GM12878 (cell line): ENCODE data around the gene TPSB2.
"Not testable (repeated sequence)": the region's sequence is repeated elsewhere in the genome, so short reads cannot be mapped to it uniquely, and the experiment has no call there.

ENCODE experiments used
- CTCF ChIP-seq, 3 experiments: IDR thresholded peaks in 2 of 3; conservative IDR thresholded peaks in 1 of 3; 2 replicates each; pipeline ENCODE4 v1.5.1; 2011; ENCODE audit warnings: low read depth in 3 of 3, low read length in 3 of 3, mild to moderate bottlenecking in 3 of 3, control low read depth in 2 of 3, moderate library complexity in 2 of 3, inconsistent platforms in 1 of 3, mixed read lengths in 1 of 3; ENCODE audit not compliant: control insufficient read depth in 2 of 3, insufficient read depth in 1 of 3; ENCODE audit errors: extremely low read depth in 1 of 3
- DPF2 ChIP-seq: fragments of 450-650 bp; IDR thresholded peaks from 2 replicates; pipeline ENCODE4 v1.6.1; 2017; ENCODE audit warnings: mild to moderate bottlenecking
- EP300 ChIP-seq, 2 experiments: fragments of 150-350 bp in 1 of 2; IDR thresholded peaks; 2 replicates each; pipeline ENCODE4 v1.6.1; 2011 to 2012; ENCODE audit warnings: low read depth in 2 of 2, low read length in 2 of 2, borderline replicate concordance in 1 of 2, improper control_type of control experiment in 1 of 2, inconsistent platforms in 1 of 2; ENCODE audit not compliant: control insufficient read depth in 1 of 2
- MAX ChIP-seq: IDR thresholded peaks from 2 replicates; pipeline ENCODE4 v1.6.1; 2012; ENCODE audit warnings: low read depth, low read length, improper control_type of control experiment
- NRF1 ChIP-seq: conservative IDR thresholded peaks from 2 replicates; pipeline ENCODE4 v1.6.1; 2011; ENCODE audit warnings: mild to moderate bottlenecking, low read depth, low read length, improper control_type of control experiment
- POLR2A ChIP-seq: IDR thresholded peaks from 2 replicates; pipeline ENCODE4 v1.6.1; 2011; ENCODE audit warnings: low read depth, mild to moderate bottlenecking, low read length
- POLR2AphosphoS5 ChIP-seq: IDR thresholded peaks from 2 replicates; pipeline ENCODE4 v1.6.1; 2011; ENCODE audit warnings: mild to moderate bottlenecking, low read length, inconsistent platforms
- SIN3A ChIP-seq: IDR thresholded peaks from 2 replicates; pipeline ENCODE4 v1.6.1; 2012; ENCODE audit warnings: low read depth, low read length, improper control_type of control experiment
- TCF12 ChIP-seq: IDR thresholded peaks from 2 replicates; pipeline ENCODE4 v1.6.1; 2011; ENCODE audit warnings: low read depth, mild to moderate bottlenecking, low read length
- YY1 ChIP-seq: IDR thresholded peaks from 2 replicates; pipeline ENCODE4 v1.6.1; 2011; ENCODE audit warnings: low read depth, mild to moderate bottlenecking, low read length
- ZNF274 ChIP-seq: IDR thresholded peaks from one replicate; pipeline ENCODE4 v1.8.0; 2011; ENCODE audit not compliant: insufficient read length, insufficient read depth
- TF ChIP-seq, protein P1 (sequence below): IDR thresholded peaks from 2 replicates; pipeline ENCODE4 v1.6.1; 2012; ENCODE audit warnings: low read depth, low read length, improper control_type of control experiment
- TF ChIP-seq, protein P2 (sequence below): fragments of 450-650 bp; formaldehyde crosslinking; IDR thresholded peaks from 2 replicates; pipeline ENCODE4 v1.4.0; 2022; ENCODE audit warnings: mild to moderate bottlenecking, moderate library complexity
- TF ChIP-seq, protein P3 (sequence below): IDR thresholded peaks from 2 replicates; pipeline ENCODE4 v1.6.1; 2012; ENCODE audit warnings: mild to moderate bottlenecking, low read depth, low read length

GRCh38 chr16:1236659-1237058 is 6.7 kb upstream of the TPSB2 start:
- not testable (repeated sequence) for TF ChIP-seq ZNF274; POLR2A; YY1; TCF12; CTCF (IDR thresholded peaks at IDR 0.05 in 2 of 3, conservative IDR thresholded peaks at IDR 0.05 in 1 of 3; ENCODE audit: control insufficient read depth in 2 of 3, extremely low read depth in 1 of 3, insufficient read depth in 1 of 3, low read depth in 3 of 3, low read length in 3 of 3); POLR2AphosphoS5; DPF2; EP300 (IDR thresholded peaks at IDR 0.05; ENCODE audit: borderline replicate concordance in 1 of 2, control insufficient read depth in 1 of 2, low read depth in 2 of 2, low read length in 2 of 2); NRF1; MAX; SIN3A
- TF ChIP-seq, protein P1, sequence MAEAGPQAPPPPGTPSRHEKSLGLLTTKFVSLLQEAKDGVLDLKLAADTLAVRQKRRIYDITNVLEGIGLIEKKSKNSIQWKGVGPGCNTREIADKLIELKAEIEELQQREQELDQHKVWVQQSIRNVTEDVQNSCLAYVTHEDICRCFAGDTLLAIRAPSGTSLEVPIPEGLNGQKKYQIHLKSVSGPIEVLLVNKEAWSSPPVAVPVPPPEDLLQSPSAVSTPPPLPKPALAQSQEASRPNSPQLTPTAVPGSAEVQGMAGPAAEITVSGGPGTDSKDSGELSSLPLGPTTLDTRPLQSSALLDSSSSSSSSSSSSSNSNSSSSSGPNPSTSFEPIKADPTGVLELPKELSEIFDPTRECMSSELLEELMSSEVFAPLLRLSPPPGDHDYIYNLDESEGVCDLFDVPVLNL = not testable (repeated sequence)
- TF ChIP-seq, protein P2, sequence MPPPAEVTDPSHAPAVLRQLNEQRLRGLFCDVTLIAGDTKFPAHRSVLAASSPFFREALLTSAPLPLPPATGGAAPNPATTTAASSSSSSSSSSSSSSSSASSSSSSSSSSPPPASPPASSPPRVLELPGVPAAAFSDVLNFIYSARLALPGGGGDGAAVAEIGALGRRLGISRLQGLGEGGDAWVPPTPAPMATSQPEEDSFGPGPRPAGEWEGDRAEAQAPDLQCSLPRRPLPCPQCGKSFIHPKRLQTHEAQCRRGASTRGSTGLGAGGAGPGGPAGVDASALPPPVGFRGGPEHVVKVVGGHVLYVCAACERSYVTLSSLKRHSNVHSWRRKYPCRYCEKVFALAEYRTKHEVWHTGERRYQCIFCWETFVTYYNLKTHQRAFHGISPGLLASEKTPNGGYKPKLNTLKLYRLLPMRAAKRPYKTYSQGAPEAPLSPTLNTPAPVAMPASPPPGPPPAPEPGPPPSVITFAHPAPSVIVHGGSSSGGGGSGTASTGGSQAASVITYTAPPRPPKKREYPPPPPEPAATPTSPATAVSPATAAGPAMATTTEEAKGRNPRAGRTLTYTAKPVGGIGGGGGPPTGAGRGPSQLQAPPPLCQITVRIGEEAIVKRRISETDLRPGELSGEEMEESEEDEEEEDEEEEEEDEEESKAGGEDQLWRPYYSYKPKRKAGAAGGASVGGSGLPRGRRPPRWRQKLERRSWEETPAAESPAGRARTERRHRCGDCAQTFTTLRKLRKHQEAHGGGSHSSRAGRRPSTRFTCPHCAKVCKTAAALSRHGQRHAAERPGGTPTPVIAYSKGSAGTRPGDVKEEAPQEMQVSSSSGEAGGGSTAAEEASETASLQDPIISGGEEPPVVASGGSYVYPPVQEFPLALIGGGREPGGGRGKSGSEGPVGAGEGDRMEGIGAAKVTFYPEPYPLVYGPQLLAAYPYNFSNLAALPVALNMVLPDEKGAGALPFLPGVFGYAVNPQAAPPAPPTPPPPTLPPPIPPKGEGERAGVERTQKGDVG (CRISPR knock-in tag) = not testable (repeated sequence)
- TF ChIP-seq, protein P3, sequence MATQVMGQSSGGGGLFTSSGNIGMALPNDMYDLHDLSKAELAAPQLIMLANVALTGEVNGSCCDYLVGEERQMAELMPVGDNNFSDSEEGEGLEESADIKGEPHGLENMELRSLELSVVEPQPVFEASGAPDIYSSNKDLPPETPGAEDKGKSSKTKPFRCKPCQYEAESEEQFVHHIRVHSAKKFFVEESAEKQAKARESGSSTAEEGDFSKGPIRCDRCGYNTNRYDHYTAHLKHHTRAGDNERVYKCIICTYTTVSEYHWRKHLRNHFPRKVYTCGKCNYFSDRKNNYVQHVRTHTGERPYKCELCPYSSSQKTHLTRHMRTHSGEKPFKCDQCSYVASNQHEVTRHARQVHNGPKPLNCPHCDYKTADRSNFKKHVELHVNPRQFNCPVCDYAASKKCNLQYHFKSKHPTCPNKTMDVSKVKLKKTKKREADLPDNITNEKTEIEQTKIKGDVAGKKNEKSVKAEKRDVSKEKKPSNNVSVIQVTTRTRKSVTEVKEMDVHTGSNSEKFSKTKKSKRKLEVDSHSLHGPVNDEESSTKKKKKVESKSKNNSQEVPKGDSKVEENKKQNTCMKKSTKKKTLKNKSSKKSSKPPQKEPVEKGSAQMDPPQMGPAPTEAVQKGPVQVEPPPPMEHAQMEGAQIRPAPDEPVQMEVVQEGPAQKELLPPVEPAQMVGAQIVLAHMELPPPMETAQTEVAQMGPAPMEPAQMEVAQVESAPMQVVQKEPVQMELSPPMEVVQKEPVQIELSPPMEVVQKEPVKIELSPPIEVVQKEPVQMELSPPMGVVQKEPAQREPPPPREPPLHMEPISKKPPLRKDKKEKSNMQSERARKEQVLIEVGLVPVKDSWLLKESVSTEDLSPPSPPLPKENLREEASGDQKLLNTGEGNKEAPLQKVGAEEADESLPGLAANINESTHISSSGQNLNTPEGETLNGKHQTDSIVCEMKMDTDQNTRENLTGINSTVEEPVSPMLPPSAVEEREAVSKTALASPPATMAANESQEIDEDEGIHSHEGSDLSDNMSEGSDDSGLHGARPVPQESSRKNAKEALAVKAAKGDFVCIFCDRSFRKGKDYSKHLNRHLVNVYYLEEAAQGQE = not testable (repeated sequence)
